HEK293 (cell line): ENCODE measurements around the gene PROX1.

Source experiments
- CTCF ChIP-seq: fragments of 450-650 bp; formaldehyde crosslinking; IDR thresholded peaks from 2 replicates; pipeline ENCODE4 v1.5.1; 2016; ENCODE audit warnings: missing biosample characterization, missing genetic modification characterization
- KLF10 ChIP-seq: fragments of 450-650 bp; IDR thresholded peaks from 2 replicates; pipeline ENCODE4 v1.5.1; 2018; ENCODE audit warnings: missing biosample characterization, mild to moderate bottlenecking, missing genetic modification characterization
- SP2 ChIP-seq: fragments of 450-650 bp; formaldehyde crosslinking; IDR thresholded peaks from 2 replicates; pipeline ENCODE4 v1.5.1; 2016; ENCODE audit warnings: missing biosample characterization, missing genetic modification characterization
- YY1 ChIP-seq: fragments of 450-650 bp; formaldehyde crosslinking; IDR thresholded peaks from 2 replicates; pipeline ENCODE4 v1.5.1; 2018; ENCODE audit warnings: missing biosample characterization, missing genetic modification characterization
- ZBTB1 ChIP-seq: fragments of 450-650 bp; formaldehyde crosslinking; IDR thresholded peaks from 2 replicates; pipeline ENCODE4 v1.5.1; 2016; ENCODE audit warnings: missing biosample characterization, missing genetic modification characterization
- ZNF354C ChIP-seq: fragments of 450-650 bp; formaldehyde crosslinking; IDR thresholded peaks from 2 replicates; pipeline ENCODE4 v1.5.1; 2016; ENCODE audit warnings: missing biosample characterization, missing genetic modification characterization, low read depth, borderline replicate concordance
- ZNF610 ChIP-seq: fragments of 450-650 bp; formaldehyde crosslinking; IDR thresholded peaks from 2 replicates; pipeline ENCODE4 v1.5.1; 2016; ENCODE audit warnings: missing biosample characterization, missing genetic modification characterization, borderline replicate concordance
- ZNF670 ChIP-seq: fragments of 450-650 bp; formaldehyde crosslinking; IDR thresholded peaks from 2 replicates; pipeline ENCODE4 v1.5.1; 2016; ENCODE audit warnings: missing biosample characterization, missing genetic modification characterization, low read depth
- TF ChIP-seq, protein P1 (sequence below): fragments of 450-650 bp; formaldehyde crosslinking; IDR thresholded peaks from 2 replicates; pipeline ENCODE4 v1.5.1; 2016; ENCODE audit warnings: missing biosample characterization, missing genetic modification characterization

DNA sequence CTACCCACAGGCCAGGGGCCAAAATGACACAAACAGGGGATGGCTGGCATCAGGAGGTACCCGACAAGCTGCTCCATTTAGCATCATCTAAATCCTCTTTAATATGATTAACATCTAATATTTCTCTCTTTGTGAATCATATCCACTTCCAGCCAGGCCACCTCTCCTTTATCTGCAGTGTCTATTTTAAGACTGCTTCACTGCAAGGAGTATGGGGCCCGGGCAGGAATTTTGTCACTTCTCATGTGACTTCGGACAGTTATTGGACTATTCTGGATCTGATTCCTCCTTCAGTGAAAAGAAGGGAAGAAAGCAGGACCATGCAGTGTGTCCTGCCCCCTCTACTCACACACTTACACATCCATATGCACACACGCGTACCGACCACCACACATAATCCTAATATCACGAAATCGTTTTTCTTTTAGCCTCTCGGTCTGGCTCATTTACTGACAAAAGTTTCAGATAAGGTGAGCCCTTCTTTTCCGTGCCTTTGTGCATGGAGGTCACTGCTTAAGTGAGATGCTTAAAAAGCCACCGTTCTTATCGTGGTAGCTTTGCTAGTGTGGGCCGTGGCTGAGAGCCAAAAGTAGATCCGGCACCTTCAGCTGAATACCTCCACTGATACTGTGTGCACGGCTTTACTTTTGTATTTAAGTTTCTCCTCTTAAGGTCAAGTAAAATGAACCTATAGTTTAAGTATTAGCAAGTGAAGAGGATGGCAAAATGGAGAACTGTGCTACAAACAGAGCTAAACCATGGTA lies 26.0 kb downstream of the PROX1 start:
- TF ChIP-seq ZNF670 (tag by site-specific recombination): no peak
- no peak for TF ChIP-seq CTCF (tag by site-specific recombination)
- TF ChIP-seq ZNF354C (tag by site-specific recombination): no peak
- TF ChIP-seq SP2 (tag by site-specific recombination): no peak
- TF ChIP-seq, protein P1, sequence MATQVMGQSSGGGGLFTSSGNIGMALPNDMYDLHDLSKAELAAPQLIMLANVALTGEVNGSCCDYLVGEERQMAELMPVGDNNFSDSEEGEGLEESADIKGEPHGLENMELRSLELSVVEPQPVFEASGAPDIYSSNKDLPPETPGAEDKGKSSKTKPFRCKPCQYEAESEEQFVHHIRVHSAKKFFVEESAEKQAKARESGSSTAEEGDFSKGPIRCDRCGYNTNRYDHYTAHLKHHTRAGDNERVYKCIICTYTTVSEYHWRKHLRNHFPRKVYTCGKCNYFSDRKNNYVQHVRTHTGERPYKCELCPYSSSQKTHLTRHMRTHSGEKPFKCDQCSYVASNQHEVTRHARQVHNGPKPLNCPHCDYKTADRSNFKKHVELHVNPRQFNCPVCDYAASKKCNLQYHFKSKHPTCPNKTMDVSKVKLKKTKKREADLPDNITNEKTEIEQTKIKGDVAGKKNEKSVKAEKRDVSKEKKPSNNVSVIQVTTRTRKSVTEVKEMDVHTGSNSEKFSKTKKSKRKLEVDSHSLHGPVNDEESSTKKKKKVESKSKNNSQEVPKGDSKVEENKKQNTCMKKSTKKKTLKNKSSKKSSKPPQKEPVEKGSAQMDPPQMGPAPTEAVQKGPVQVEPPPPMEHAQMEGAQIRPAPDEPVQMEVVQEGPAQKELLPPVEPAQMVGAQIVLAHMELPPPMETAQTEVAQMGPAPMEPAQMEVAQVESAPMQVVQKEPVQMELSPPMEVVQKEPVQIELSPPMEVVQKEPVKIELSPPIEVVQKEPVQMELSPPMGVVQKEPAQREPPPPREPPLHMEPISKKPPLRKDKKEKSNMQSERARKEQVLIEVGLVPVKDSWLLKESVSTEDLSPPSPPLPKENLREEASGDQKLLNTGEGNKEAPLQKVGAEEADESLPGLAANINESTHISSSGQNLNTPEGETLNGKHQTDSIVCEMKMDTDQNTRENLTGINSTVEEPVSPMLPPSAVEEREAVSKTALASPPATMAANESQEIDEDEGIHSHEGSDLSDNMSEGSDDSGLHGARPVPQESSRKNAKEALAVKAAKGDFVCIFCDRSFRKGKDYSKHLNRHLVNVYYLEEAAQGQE: no peak
- no peak for TF ChIP-seq ZNF610 (tag by site-specific recombination)
- TF ChIP-seq KLF10: no peak
- no peak for TF ChIP-seq ZBTB1 (tag by site-specific recombination)
- TF ChIP-seq YY1 (tag by site-specific recombination): no peak
